HepG2 (cell line): ENCODE results near the gene HSD11B1L. TPM values are rescaled to one million over a fixed set of nuclear protein-coding genes. Genes with fewer than 3 reads are reported as not detected.
A peak's percentile ranks its signal among the peaks of the same experiment; 100 is the strongest.

Experiments
- E2F2 ChIP-seq: sonication (generic); formaldehyde crosslinking; IDR thresholded peaks from 2 replicates; pipeline ENCODE4 v1.4.0; 2020; ENCODE audit warnings: missing genetic modification reagents, borderline replicate concordance
- E2F5 ChIP-seq: sonication (generic); formaldehyde crosslinking; conservative IDR thresholded peaks from 2 replicates; pipeline ENCODE4 v1.4.0; 2020; ENCODE audit warnings: missing genetic modification reagents
- HNF1B ChIP-seq: sonication (generic); formaldehyde crosslinking; IDR thresholded peaks from 2 replicates; pipeline ENCODE4 v1.5.1; 2020; ENCODE audit warnings: mild to moderate bottlenecking, moderate library complexity, missing genetic modification reagents
- NONO ChIP-seq, 2 experiments: fragments of 450-650 bp in 1 of 2; sonication (generic) in 1 of 2; formaldehyde crosslinking in 1 of 2; IDR thresholded peaks in 1 of 2; conservative IDR thresholded peaks in 1 of 2; 2 replicates each; pipeline versions ENCODE4 v1.6.1 to v1.8.0; 2017 to 2022; ENCODE audit warnings: mild to moderate bottlenecking in 1 of 2, missing genetic modification reagents in 1 of 2, moderate library complexity in 1 of 2
- PITX1 ChIP-seq: sonication (generic); formaldehyde crosslinking; IDR thresholded peaks from 2 replicates; pipeline ENCODE4 v1.5.1; 2020; ENCODE audit warnings: mild to moderate bottlenecking, missing genetic modification reagents
- RFX5 ChIP-seq: IDR thresholded peaks from 2 replicates; pipeline ENCODE4 v1.6.1; 2011; ENCODE audit warnings: low read depth, low read length, improper control_type of control experiment
- SIN3B ChIP-seq: fragments of 150-350 bp; IDR thresholded peaks from 2 replicates; pipeline ENCODE4 v1.6.1; 2014; ENCODE audit warnings: low read length
- SYNCRIP ChIP-seq: fragments of 200-400 bp; formaldehyde crosslinking; IDR thresholded peaks from 2 replicates; pipeline ENCODE4 v1.6.1; 2018; ENCODE audit warnings: mild to moderate bottlenecking, low read depth, low read length; ENCODE audit not compliant: insufficient read depth
- ZBTB1 ChIP-seq: sonication (generic); formaldehyde crosslinking; IDR thresholded peaks from 2 replicates; pipeline ENCODE4 v1.4.0; 2020; ENCODE audit warnings: missing genetic modification reagents, borderline replicate concordance
- ZBTB4 ChIP-seq: sonication (generic); formaldehyde crosslinking; IDR thresholded peaks from 2 replicates; pipeline ENCODE4 v1.4.0; 2020; ENCODE audit warnings: missing genetic modification reagents, mild to moderate bottlenecking, borderline replicate concordance
- ZHX2 ChIP-seq, 2 experiments: sonication (generic) in 1 of 2; formaldehyde crosslinking in 1 of 2; IDR thresholded peaks; 2 replicates each; pipeline versions ENCODE4 v1.6.1 to v1.9.0; 2014 to 2022; ENCODE audit warnings: antibody characterized with exemption in 1 of 2, borderline replicate concordance in 1 of 2, inconsistent platforms in 1 of 2, low read depth in 1 of 2, missing genetic modification reagents in 1 of 2
- ZNF17 ChIP-seq: sonication (generic); formaldehyde crosslinking; IDR thresholded peaks from 2 replicates; pipeline ENCODE4 v1.5.0; 2020; ENCODE audit warnings: mild to moderate bottlenecking, missing genetic modification reagents
- ZNF441 ChIP-seq: sonication (generic); formaldehyde crosslinking; IDR thresholded peaks from 2 replicates; pipeline ENCODE4 v1.7.0; 2021; ENCODE audit warnings: missing genetic modification reagents, borderline replicate concordance
- polyA plus RNA-seq, 8 experiments: library from polyadenylated mRNA; depleted of rRNA in 3 of 8; stranded (reverse) in 7 of 8; unstranded in 1 of 8; fragments of >200 nt; fragmentation: Illumina TruSeq in 4 of 8; extraction: Trizol in 4 of 8; gene quantifications; 2 replicates each; pipeline versions ENCODE4 v1.2.1 to v1.2.3, GENCODE V29; 2011 to 2016; ENCODE audit warnings: low read depth in 4 of 8, missing spikeins in 1 of 8, mixed read lengths in 1 of 8; ENCODE audit not compliant: insufficient read depth in 1 of 8
- total RNA-seq, 5 experiments: library from RNA; depleted of rRNA; stranded (reverse); fragments of >200 nt; fragmentation: Illumina TruSeq; extraction: Trizol; gene quantifications; 2 replicates each; pipeline ENCODE4 v1.2.3, GENCODE V29; 2016; ENCODE audit warnings: low read depth in 1 of 5

The HSD11B1L gene
- total and polyA plus RNA-seq, 2 of the 13 experiments (the other 11 are each of a cell fraction or from before 2014, with no cell fraction given) = 2.8 to 3.9 TPM

- TF ChIP-seq NONO (IDR thresholded peaks at IDR 0.05) = no peak
- TF ChIP-seq NONO (CRISPR knock-in tag; conservative IDR thresholded peaks at IDR 0.05) = peak; percentile 86
- TF ChIP-seq ZNF441 (CRISPR knock-in tag) = no peak
- TF ChIP-seq ZNF17 (CRISPR knock-in tag) = no peak
- peak; percentile 79; the same call in 1 of the 2 replicates for TF ChIP-seq HNF1B (CRISPR knock-in tag)
- peak; percentile 68; the same call in 1 of the 2 replicates for TF ChIP-seq E2F2 (CRISPR knock-in tag)
- peak; percentile 30; the same call in 1 of the 2 replicates for TF ChIP-seq E2F5 (CRISPR knock-in tag)
- TF ChIP-seq SIN3B = no peak
- TF ChIP-seq SYNCRIP = no peak
- TF ChIP-seq ZBTB1 = no peak
- peak; percentile 79; the same call in 1 of the 2 replicates for TF ChIP-seq ZBTB4 (CRISPR knock-in tag)
- peak; percentile 44 for TF ChIP-seq PITX1 (CRISPR knock-in tag)
- no peak for TF ChIP-seq RFX5
- TF ChIP-seq ZHX2 (IDR thresholded peaks at IDR 0.05; ENCODE audit: low read depth) = peak; percentile 66
- TF ChIP-seq ZHX2 (CRISPR knock-in tag; IDR thresholded peaks at IDR 0.05; ENCODE audit: borderline replicate concordance) = no peak
Measured at GRCh38 chr19:5690125-5690954, 9.5 kb downstream of the HSD11B1L start, which contains the start of gene RPL36 (continued).
